ENCODE results near the gene LINGO3.

Gene LINGO3

GRCh38 chr19:2323707-2324106, 15.8 kb upstream of the LINGO3 start:
- no peak for DNase-seq (ENCODE audit: extremely low spot score)
- ChIA-PET CTCF (no interaction called here), POLR2A (interaction anchor here (0.7 kb wide), 1 partner anchor 234 kb away, joined by 3 read pairs; no protein-coding TSS in a partner anchor)
- TF ChIP-seq CTCF (IDR thresholded peaks at IDR 0.05; ENCODE audit: control extremely low read depth, extremely low read depth, low read depth, missing control alignments), result no peak

GRCh38 chr19:2321565-2322283, 13.8 kb upstream of the LINGO3 start:
- DNase-seq (ENCODE audit: extremely low spot score), result no peak
- ChIA-PET CTCF (no interaction called here), POLR2A (interaction anchor here (0.5 kb wide), 1 partner anchor 314 kb away, joined by 3 read pairs; no protein-coding TSS in a partner anchor)
- no peak for TF ChIP-seq CTCF (IDR thresholded peaks at IDR 0.05; ENCODE audit: control extremely low read depth, extremely low read depth, low read depth, missing control alignments)

GRCh38 chr19:2320939-2321338, 13.0 kb upstream of the LINGO3 start:
- CTCF ChIA-PET, result no interaction called here
- POLR2A ChIA-PET, result no interaction called here
- no peak for TF ChIP-seq CTCF (IDR thresholded peaks at IDR 0.05; ENCODE audit: control extremely low read depth, extremely low read depth, low read depth, missing control alignments)
- DNase-seq (ENCODE audit: extremely low spot score), result no peak

- TF ChIP-seq CTCF (IDR thresholded peaks at IDR 0.05; ENCODE audit: control extremely low read depth, extremely low read depth, low read depth, missing control alignments), result no peak
- no peak for DNase-seq (ENCODE audit: extremely low spot score)
- CTCF ChIA-PET, result interaction anchor here (1.4 kb wide), 1 partner anchor 164 kb away, joined by 3 read pairs; no protein-coding TSS in a partner anchor
These were observed 12.1 kb upstream of the LINGO3 start for GRCh38 chr19:2320049-2320448.

GRCh38 chr19:2319551-2319950, 11.6 kb upstream of the LINGO3 start:
- CTCF ChIA-PET, result interaction anchor here (1.4 kb wide), 1 partner anchor 163 kb away, joined by 3 read pairs; no protein-coding TSS in a partner anchor
- no peak for TF ChIP-seq CTCF (IDR thresholded peaks at IDR 0.05; ENCODE audit: control extremely low read depth, extremely low read depth, low read depth, missing control alignments)
- DNase-seq (ENCODE audit: extremely low spot score), result no peak
- POLR2A ChIA-PET, result no interaction called here

More at GRCh38 chr19:2320049-2320448, 12.1 kb upstream of the LINGO3 start:
- POLR2A ChIA-PET, result no interaction called here

- ChIA-PET POLR2A (interaction anchor here (0.6 kb wide), 1 partner anchor 9 kb away, joined by 6 read pairs; no protein-coding TSS in a partner anchor), CTCF (interaction anchor here (3.6 kb wide), 1 partner anchor 13 kb away, joined by 17 read pairs; no protein-coding TSS in a partner anchor)
- DNase-seq (ENCODE audit: extremely low spot score), result no peak
- TF ChIP-seq CTCF (IDR thresholded peaks at IDR 0.05; ENCODE audit: control extremely low read depth, extremely low read depth, low read depth, missing control alignments), result no peak
These were observed 11.0 kb upstream of the LINGO3 start for GRCh38 chr19:2318923-2319322.

Data from GM10248 (cell line).